ENCODE data around the gene ABHD12B.
"Not testable (repeated sequence)": the region's sequence is repeated elsewhere in the genome, so short reads cannot be mapped to it uniquely, and the experiment has no call there.

Gene ABHD12B

GRCh38 chr14:50839691-50840090 is 32.2 kb upstream of the ABHD12B start:
- DNase-seq (ENCODE audit: low spot score): no peak

GRCh38 chr14:50844391-50844790 is 27.5 kb upstream of the ABHD12B start:
- no peak for DNase-seq (ENCODE audit: low spot score)

- DNase-seq (ENCODE audit: low spot score): no peak
Observed at GRCh38 chr14:50845166-50845565, 26.7 kb upstream of the ABHD12B start.

GRCh38 chr14:50846226-50846880 is 25.5 kb upstream of the ABHD12B start:
- DNase-seq (ENCODE audit: low spot score): no peak

GRCh38 chr14:50853891-50854290 is 18.0 kb upstream of the ABHD12B start:
- DNase-seq (ENCODE audit: low spot score): no peak

- DNase-seq (ENCODE audit: low spot score): no peak
Observed at GRCh38 chr14:50854521-50854920, 17.3 kb upstream of the ABHD12B start.

GRCh38 chr14:50855558-50855957 is 16.3 kb upstream of the ABHD12B start:
- DNase-seq (ENCODE audit: low spot score): no peak

- DNase-seq (ENCODE audit: low spot score): no peak
Observed at GRCh38 chr14:50856660-50857059, 15.2 kb upstream of the ABHD12B start.

- no peak for DNase-seq (ENCODE audit: low spot score)
Observed at GRCh38 chr14:50859296-50859624, 12.6 kb upstream of the ABHD12B start.

GRCh38 chr14:50860478-50861086 is 11.3 kb upstream of the ABHD12B start:
- peak; percentile 93 for DNase-seq (ENCODE audit: low spot score)

GRCh38 chr14:50862036-50862570 is 9.8 kb upstream of the ABHD12B start:
- DNase-seq (ENCODE audit: low spot score): no peak

GRCh38 chr14:50864237-50864636 is 7.6 kb upstream of the ABHD12B start:
- DNase-seq (ENCODE audit: low spot score): no peak

- DNase-seq (ENCODE audit: low spot score): no peak
Observed at GRCh38 chr14:50864946-50865345, 6.9 kb upstream of the ABHD12B start.

GRCh38 chr14:50865391-50866076 is 6.3 kb upstream of the ABHD12B start:
- no peak for DNase-seq (ENCODE audit: low spot score)

GRCh38 chr14:50871228-50871627 is 625 bp upstream of the ABHD12B start:
- DNase-seq (ENCODE audit: low spot score): no peak

GRCh38 chr14:50874757-50875156 is 2.9 kb downstream of the ABHD12B start:
- no peak for DNase-seq (ENCODE audit: low spot score)

- peak; percentile 66 for DNase-seq (ENCODE audit: low spot score)
Observed at GRCh38 chr14:50875359-50876070, 3.7 kb downstream of the ABHD12B start.

GRCh38 chr14:50882932-50883826 is 11.3 kb downstream of the ABHD12B start:
- DNase-seq (ENCODE audit: low spot score): no peak

GRCh38 chr14:50883827-50884197 is 12.0 kb downstream of the ABHD12B start:
- no peak for DNase-seq (ENCODE audit: low spot score)

- DNase-seq (ENCODE audit: low spot score): no peak
Observed at GRCh38 chr14:50887476-50887875, 15.6 kb downstream of the ABHD12B start.

- no peak for DNase-seq (ENCODE audit: low spot score)
Observed at GRCh38 chr14:50892255-50892654, 20.4 kb downstream of the ABHD12B start.

GRCh38 chr14:50896421-50896820 is 24.6 kb downstream of the ABHD12B start:
- not testable (repeated sequence) for DNase-seq (ENCODE audit: low spot score)

Measured in CD4-positive, alpha-beta T cell treated with Interleukin-2 at 100 ng/mL for 4 hours (primary cell).